Measurements from ENCODE around the gene PDCD5.

DNA sequence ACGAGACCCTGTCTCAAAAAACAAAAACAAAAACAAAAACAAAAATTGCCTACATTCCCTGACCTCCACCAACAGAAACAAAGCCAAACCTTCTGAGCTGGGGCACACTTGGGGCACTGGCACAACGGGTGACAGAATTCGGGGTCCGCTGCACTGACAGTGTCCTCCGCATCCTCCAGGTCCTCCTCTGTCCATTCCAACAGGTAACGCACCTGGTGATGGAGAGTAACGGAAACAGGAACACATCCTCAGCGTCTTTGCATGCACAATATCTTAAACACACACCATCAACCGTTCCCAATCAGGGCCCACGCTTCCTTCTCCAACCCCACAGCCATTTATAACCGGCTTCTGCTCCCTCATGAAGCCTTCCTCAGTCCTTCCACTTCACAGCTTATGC is 34.6 kb downstream of the PDCD5 start:
- TF ChIP-seq, protein P1, sequence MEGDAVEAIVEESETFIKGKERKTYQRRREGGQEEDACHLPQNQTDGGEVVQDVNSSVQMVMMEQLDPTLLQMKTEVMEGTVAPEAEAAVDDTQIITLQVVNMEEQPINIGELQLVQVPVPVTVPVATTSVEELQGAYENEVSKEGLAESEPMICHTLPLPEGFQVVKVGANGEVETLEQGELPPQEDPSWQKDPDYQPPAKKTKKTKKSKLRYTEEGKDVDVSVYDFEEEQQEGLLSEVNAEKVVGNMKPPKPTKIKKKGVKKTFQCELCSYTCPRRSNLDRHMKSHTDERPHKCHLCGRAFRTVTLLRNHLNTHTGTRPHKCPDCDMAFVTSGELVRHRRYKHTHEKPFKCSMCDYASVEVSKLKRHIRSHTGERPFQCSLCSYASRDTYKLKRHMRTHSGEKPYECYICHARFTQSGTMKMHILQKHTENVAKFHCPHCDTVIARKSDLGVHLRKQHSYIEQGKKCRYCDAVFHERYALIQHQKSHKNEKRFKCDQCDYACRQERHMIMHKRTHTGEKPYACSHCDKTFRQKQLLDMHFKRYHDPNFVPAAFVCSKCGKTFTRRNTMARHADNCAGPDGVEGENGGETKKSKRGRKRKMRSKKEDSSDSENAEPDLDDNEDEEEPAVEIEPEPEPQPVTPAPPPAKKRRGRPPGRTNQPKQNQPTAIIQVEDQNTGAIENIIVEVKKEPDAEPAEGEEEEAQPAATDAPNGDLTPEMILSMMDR (IDR thresholded peaks at IDR 0.05; ENCODE audit: low read depth, low read length): no peak
- TF ChIP-seq EZH2phosphoT487 (IDR thresholded peaks at IDR 0.05; ENCODE audit: low read depth): no peak

All from OCI-LY3 (cell line).